Astrocyte of the spinal cord (primary cell): ENCODE results near the gene FAT1.

Experiments used
- DNase-seq: peaks from one replicate; pipeline ENCODE4 v3.0.0; 2011; ENCODE audit warnings: low read depth, low spot score
- H3K4me3 ChIP-seq: 2 replicates; pipeline ENCODE4 v1.5.1; 2011; ENCODE audit warnings: low read depth, mild to moderate bottlenecking, low read length, moderate library complexity
- CTCF ChIP-seq: IDR thresholded peaks from 2 replicates; pipeline ENCODE4 v1.5.1; 2012; ENCODE audit warnings: low read depth, mild to moderate bottlenecking, low read length, inconsistent platforms
- in situ Hi-C: cut with HindIII; loops from 2 replicates; pipeline ENCODE4 v1.10.0; 2017; ENCODE audit warnings: low sequenced_read_pairs

The FAT1 gene

GRCh38 chr4:186685767-186686183 lies 37.9 kb downstream of the FAT1 start:
- DNase-seq: peak; percentile 90
- no peak overlapping the region for H3K4me3 ChIP-seq
- in situ Hi-C loops: no loop called here
- TF ChIP-seq CTCF: no peak

GRCh38 chr4:186684889-186685309 lies 38.8 kb downstream of the FAT1 start:
- H3K4me3 ChIP-seq: no peak overlapping the region
- DNase-seq: no peak
- in situ Hi-C loops: no loop called here
- TF ChIP-seq CTCF: no peak

- no peak for TF ChIP-seq CTCF
- DNase-seq: no peak
- in situ Hi-C loops: no loop called here
- no peak overlapping the region for H3K4me3 ChIP-seq
Measured at GRCh38 chr4:186684220-186684619, 39.4 kb downstream of the FAT1 start.

- no peak for DNase-seq
- no peak for TF ChIP-seq CTCF
- H3K4me3 ChIP-seq: no peak overlapping the region
- in situ Hi-C loops: no loop called here
Measured at GRCh38 chr4:186680641-186681040, 43.0 kb downstream of the FAT1 start.

GRCh38 chr4:186676531-186677161 lies 47.0 kb downstream of the FAT1 start:
- DNase-seq: peak; percentile 92
- H3K4me3 ChIP-seq: no peak overlapping the region

GRCh38 chr4:186669735-186670134 lies 53.9 kb downstream of the FAT1 start:
- TF ChIP-seq CTCF: no peak
- H3K4me3 ChIP-seq: no peak overlapping the region
- in situ Hi-C loops: no loop called here

More at GRCh38 chr4:186676531-186677161, 47.0 kb downstream of the FAT1 start:
- no peak for TF ChIP-seq CTCF
- in situ Hi-C loops: no loop called here

More at GRCh38 chr4:186669735-186670134, 53.9 kb downstream of the FAT1 start:
- no peak for DNase-seq
